Measurements from ENCODE around the gene TBL1Y.
"Not testable (repeated sequence)": the region's sequence is repeated elsewhere in the genome, so short reads cannot be mapped to it uniquely, and the experiment has no call there.

GRCh38 chrY:6908021-6908420, 2.5 kb upstream of the TBL1Y start:
- TF ChIP-seq CTCF (IDR thresholded peaks at IDR 0.05; ENCODE audit: insufficient read depth, low read length); GABPA (IDR thresholded peaks at IDR 0.05; ENCODE audit: low read depth); POLR2AphosphoS5 (IDR thresholded peaks at IDR 0.05; ENCODE audit: low read depth); REST (IDR thresholded peaks at IDR 0.05; ENCODE audit: insufficient replicate concordance, low read depth): not testable (repeated sequence)

Data from HL-60 (cell line).